Panc1 (cell line): Measurements from ENCODE around the gene IRF7.

Experiments
- CTCF ChIP-seq: fragments of 450-650 bp; IDR thresholded peaks from 2 replicates; pipeline ENCODE4 v1.5.1; 2017; ENCODE audit warnings: mild to moderate bottlenecking
- TF ChIP-seq, protein P1 (sequence below), 2 experiments: IDR thresholded peaks; 2 replicates each; pipeline ENCODE4 v1.6.1; 2011 to 2012; ENCODE audit warnings: low read depth in 2 of 2, control low read depth in 1 of 2, low read length in 1 of 2, mild to moderate bottlenecking in 1 of 2, moderate library complexity in 1 of 2; ENCODE audit not compliant: insufficient read depth in 1 of 2

- no peak for TF ChIP-seq CTCF
- TF ChIP-seq, protein P1, sequence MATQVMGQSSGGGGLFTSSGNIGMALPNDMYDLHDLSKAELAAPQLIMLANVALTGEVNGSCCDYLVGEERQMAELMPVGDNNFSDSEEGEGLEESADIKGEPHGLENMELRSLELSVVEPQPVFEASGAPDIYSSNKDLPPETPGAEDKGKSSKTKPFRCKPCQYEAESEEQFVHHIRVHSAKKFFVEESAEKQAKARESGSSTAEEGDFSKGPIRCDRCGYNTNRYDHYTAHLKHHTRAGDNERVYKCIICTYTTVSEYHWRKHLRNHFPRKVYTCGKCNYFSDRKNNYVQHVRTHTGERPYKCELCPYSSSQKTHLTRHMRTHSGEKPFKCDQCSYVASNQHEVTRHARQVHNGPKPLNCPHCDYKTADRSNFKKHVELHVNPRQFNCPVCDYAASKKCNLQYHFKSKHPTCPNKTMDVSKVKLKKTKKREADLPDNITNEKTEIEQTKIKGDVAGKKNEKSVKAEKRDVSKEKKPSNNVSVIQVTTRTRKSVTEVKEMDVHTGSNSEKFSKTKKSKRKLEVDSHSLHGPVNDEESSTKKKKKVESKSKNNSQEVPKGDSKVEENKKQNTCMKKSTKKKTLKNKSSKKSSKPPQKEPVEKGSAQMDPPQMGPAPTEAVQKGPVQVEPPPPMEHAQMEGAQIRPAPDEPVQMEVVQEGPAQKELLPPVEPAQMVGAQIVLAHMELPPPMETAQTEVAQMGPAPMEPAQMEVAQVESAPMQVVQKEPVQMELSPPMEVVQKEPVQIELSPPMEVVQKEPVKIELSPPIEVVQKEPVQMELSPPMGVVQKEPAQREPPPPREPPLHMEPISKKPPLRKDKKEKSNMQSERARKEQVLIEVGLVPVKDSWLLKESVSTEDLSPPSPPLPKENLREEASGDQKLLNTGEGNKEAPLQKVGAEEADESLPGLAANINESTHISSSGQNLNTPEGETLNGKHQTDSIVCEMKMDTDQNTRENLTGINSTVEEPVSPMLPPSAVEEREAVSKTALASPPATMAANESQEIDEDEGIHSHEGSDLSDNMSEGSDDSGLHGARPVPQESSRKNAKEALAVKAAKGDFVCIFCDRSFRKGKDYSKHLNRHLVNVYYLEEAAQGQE (IDR thresholded peaks at IDR 0.05; ENCODE audit: insufficient read depth in 1 of 2, low read depth in 2 of 2, low read length in 1 of 2), result no peak
Observed at GRCh38 chr11:576811-577610, 38.7 kb downstream of the IRF7 start.
